Putamen (tissue), 1 donor: ENCODE data around the gene EMILIN3.

Source experiments
- DNase-seq: peaks from one replicate; pipeline ENCODE4 v3.0.0-alpha.2; 2016; ENCODE audit warnings: low spot score

The EMILIN3 gene, protein sequence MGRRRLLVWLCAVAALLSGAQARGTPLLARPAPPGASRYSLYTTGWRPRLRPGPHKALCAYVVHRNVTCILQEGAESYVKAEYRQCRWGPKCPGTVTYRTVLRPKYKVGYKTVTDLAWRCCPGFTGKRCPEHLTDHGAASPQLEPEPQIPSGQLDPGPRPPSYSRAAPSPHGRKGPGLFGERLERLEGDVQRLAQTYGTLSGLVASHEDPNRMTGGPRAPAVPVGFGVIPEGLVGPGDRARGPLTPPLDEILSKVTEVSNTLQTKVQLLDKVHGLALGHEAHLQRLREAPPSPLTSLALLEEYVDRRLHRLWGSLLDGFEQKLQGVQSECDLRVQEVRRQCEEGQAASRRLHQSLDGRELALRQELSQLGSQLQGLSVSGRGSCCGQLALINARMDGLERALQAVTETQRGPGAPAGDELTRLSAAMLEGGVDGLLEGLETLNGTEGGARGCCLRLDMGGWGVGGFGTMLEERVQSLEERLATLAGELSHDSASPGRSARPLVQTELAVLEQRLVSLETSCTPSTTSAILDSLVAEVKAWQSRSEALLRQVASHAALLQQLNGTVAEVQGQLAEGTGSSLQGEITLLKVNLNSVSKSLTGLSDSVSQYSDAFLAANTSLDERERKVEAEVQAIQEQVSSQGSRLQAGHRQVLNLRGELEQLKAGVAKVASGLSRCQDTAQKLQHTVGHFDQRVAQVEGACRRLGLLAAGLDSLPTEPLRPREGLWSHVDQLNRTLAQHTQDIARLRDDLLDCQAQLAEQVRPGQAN

GRCh38 chr20:41366546-41367392 is at the start of gene EMILIN3:
Gene EMILIN3, minus strand, starts transcription at chr20:41366818. Its CDS starts 184 bp downstream, at chr20:41366634.
- no peak for DNase-seq

DNA sequence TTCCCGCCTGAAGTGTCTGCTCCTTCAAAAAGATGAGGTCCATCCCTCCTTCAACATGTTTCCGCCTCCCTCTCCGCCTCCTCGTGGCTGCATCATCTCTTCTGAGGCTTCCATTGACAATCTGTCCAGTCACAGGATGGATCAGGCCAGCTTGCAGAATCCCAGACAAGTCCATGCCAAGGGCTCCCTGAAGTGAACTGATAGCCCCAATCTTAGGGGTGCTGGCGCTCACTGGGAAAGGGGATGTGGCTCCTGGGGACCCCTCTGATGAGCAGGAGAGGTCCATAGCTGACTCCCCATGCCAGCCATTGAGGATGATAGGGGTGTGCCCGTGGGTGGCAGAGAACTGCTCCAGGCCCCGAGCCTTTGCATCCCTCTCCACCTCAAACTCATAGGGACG is 48.6 kb upstream of the EMILIN3 start:
- DNase-seq, result no peak

DNA sequence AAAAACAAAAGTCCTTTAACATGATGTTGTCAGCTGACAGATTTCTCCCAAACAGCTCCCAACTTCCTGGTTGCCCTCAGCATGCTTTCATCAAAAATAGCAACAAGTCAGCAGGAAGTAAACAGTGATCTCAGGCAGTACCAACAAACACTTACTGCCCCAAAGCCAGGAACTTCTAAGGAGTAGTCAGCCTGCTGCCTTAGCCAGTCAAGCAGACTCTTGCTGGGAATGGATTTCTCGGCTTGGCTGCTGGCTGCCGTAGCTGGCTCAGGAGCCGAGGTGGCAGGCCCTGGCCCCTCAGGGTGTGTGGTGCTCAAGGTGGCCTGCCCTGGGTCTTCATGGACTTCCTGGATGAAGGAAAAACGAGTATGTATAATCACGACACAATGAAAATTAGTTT is 46.6 kb upstream of the EMILIN3 start:
- DNase-seq, result no peak

DNA sequence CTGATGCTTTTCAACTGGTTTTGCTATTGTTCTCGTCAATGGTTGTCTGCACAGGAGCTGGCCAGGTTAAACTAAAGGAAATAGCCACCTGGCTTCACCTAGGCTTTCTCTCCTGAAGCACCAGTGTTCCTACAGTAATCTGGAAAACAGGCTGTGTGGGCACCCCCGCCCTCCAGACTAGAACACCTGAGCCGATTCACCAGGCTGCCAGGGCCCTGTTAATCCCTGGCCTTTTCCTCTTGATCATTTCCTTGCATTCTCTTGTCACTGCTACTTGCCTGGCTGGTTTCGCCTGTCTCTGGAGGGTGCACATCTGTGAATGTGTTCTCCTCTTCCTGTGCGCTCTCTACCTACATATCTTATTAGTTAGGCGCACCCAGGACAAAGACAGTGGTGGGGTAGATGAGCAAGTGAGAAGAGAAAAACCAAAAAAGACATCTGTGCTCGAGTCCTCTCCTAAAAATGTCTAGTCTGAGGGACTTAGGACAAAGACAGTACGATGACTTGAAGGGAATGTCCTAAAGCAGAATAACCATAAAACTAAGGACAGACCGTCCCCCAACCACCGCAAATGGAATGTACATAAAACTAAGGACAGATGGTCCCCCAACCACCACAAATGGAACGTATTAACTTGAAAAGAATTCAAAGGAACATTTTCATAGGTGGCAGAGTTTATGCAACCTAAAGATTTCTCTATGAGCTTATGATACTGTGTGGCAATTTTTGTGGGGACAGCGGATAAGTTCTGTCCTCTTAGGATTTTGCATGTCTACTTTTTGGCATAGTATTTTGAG is 45.9 kb upstream of the EMILIN3 start:
- no peak for DNase-seq

- DNase-seq, result no peak
Observed at GRCh38 chr20:41411391-41411847, 44.8 kb upstream of the EMILIN3 start.

GRCh38 chr20:41408986-41409385 is 42.4 kb upstream of the EMILIN3 start:
- DNase-seq, result no peak

GRCh38 chr20:41408156-41408794 is 41.7 kb upstream of the EMILIN3 start:
- DNase-seq, result no peak

- DNase-seq, result no peak
Observed at GRCh38 chr20:41407607-41408006, 41.0 kb upstream of the EMILIN3 start.

- DNase-seq, result no peak
Observed at GRCh38 chr20:41406896-41407444, 40.4 kb upstream of the EMILIN3 start.

DNA sequence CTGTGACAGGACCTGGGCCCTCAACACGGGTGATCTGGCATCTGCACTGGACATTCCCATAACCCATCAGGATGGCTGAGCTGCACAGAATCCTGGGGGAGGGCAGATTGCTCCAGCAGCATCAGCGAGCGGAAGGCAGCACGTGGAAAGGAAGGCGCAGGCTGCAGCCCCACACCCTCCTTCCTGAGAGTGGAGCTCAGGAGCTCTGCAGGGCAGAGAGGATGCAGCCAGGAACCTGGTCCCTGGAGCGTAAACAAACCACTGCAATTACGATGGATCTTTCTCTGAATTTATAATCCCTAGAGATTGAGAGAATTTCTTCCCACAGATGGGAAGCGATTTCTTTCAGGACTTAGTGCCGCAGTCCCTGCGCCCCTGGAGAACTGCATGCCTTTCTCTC is 39.7 kb upstream of the EMILIN3 start:
- no peak for DNase-seq

GRCh38 chr20:41405436-41405835 is 38.8 kb upstream of the EMILIN3 start:
- no peak for DNase-seq

DNA sequence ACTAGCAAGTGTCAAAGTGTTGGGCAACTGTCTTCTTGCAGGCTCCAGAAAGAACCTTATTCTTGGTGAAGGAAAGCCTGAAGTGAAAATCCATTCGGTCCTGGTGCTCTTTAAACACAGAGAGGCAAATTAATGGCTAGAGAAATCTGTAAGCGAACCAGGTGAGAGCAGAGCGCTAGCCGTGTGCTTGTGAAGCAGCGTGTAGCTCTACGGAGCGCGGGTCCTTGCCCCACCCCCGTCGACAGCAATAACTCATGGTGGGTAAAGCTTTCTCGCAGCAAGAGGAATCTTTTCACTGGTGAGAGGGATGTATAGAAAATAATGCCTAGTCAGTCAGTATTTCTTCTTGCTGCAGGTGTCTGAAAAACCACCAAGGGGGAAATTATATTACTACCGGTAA is 37.0 kb upstream of the EMILIN3 start:
- DNase-seq, result no peak

- no peak for DNase-seq
Observed at GRCh38 chr20:41398408-41398807, 31.8 kb upstream of the EMILIN3 start.

DNA sequence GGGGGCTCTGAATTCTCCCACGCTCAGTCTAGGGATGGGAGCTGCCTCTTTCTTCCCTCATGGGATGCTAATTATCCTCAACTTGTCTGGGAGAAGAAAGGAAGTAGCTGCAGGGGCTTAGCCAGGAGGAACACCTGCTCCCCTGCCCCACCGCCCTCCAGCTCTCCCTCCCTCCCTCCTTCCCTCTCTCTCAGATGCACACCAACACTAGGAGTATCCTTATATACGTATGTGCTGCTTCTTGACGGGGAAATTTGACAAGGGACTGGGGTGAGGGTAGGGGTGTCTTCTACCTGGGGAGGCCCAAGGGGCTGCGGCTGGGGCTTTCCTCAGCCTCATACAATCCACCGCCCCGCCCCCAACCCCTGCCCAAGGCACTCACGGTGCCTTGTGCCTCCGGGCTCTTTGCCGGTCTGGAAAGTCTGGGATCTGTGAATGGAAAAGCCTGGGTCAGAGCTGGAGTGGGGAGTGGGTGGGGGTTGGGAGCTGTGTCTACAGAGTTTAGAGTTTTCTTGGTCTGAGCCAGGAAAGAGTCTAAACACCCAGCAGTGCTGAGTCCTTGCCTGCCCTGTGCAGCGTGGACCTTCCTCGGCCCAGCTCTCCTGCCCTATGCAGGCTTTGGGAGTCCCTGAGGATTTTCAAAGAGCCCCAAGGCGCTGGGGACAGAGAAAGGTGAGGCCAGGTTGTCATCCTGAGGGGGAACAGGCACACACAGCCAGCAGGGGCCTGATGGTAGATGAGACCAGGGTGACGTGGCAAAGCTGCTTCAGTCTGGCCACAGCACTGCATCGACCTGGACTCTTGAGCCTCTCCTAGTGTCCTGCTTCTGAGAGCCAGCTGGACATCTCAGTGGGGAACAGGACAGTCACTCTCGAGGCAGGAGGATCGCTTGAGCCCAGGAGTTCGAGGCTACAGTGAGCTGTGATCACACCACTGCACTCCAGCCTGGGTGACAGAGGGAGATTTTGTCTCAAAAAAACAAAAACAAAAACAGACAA is 29.3 kb upstream of the EMILIN3 start:
- DNase-seq, result no peak

DNA sequence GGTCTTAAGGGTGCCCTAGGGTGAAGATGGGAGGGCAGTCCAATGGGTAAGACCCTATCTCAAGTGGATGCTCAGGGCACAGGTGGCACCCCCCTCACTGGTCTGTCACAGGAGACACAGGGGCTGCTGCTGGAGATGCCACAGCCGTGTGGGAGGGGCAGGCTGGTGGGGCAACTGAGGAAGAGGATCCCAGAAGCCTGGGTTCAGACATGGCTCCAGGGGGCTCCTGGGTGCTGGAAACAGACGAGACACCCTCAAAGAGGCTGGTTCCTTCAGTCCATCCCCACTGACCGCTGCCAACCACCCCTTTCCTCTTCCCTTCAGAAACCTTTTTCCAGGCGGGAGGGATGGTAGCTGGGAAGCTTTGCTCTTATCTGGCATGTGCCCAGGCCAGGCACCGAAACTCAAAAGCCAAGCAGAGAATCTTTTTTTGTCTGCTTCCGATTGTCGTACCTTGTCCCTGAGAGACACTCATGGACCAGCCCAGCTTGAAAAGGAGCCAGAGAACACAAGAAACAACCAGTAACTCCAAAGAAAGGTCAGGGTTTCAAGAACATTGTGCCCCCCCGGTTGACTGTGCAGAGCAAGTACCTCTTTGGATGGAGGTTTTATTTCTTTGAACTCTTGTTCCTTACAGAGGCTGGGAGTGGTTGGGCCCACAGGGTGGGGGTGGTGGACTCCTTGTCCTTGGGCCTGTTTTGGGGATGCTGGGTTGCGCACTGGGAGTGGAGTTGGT is 28.5 kb upstream of the EMILIN3 start:
- no peak for DNase-seq

GRCh38 chr20:41394081-41394480 is 27.5 kb upstream of the EMILIN3 start:
- DNase-seq, result no peak

GRCh38 chr20:41393705-41394066 is 27.1 kb upstream of the EMILIN3 start:
- peak; percentile 78 for DNase-seq

DNA sequence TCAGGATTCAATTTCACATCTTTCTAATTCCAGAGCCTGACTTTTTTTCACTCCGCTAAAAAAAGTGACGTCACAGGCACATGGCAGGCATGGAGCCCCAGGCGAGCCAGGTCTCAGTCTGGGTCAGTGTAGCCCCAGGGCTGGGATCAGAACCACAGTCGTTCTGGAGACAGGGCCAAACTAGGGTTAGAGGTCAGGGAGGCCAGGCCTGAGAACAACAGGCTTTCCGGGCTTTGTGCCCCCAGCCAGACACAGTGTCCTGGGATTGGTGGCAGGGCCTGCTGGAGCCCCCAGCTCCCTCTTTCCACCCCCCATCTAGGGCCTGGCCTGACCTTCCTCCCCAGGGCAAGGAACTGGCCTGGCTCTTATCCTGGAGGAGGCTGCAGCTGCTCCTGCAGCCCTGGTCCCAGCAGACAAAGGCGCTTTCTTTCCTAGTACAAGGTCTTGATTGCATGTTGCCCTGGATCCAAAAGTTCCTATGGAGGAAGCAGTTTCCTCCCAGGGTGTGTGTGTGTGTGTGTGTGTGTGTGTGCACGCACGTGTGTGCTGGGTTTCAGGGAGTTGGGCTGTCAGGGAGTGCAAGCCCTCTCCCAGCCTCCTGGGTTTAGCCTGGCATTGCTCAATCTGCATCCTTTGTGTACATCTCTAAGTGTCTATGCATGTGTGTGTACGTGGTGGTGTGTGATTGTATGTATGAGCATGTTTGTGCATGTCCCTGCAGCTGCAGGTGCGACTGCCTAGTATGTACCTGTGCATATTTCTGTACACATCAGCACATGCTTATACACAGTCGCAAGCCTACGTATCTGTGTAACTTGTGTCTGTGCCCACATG is 26.5 kb upstream of the EMILIN3 start:
- peak; percentile 74 for DNase-seq
